Measurements from ENCODE around the gene PTPRG. TPM values are rescaled to one million over a fixed set of nuclear protein-coding genes. Genes with fewer than 3 reads are reported as not detected.

Gene PTPRG
- total and polyA plus RNA-seq, 2 experiments from 2014 or later, result 24.4 to 131 TPM

- no peaks in the 10 kb centered on the region for H3K27me3 Mint-ChIP-seq (ENCODE audit: insufficient read depth, low read depth, poor library complexity)
- Histone ChIP-seq H3F3A (replicated peaks; ENCODE audit: low read depth) (no peaks in the 10 kb centered on the region), H3K4me2 (no peak overlapping the region), H3K9me2 (ENCODE audit: insufficient read depth) (0 out of 2 replicates have a peak, but pooled peaks cover 8% of the 10 kb centered on the region), H3K27ac (ENCODE audit: low read depth) (no peak overlapping the region), H3K79me2 (replicated peaks; ENCODE audit: insufficient read depth) (no peaks in the 10 kb centered on the region), H3K4me3 (no peak overlapping the region), H4K20me1 (replicated peaks; ENCODE audit: insufficient read depth) (no peaks in the 10 kb centered on the region), H2AFZ (no peak overlapping the region), H3K27me3 (ENCODE audit: insufficient read depth) (no peaks in the 10 kb centered on the region), H3K4me1 (ENCODE audit: insufficient read depth) (no peaks in the 10 kb centered on the region), H3K36me3 (ENCODE audit: insufficient read depth) (no peaks in the 10 kb centered on the region)
- H3K27ac Mint-ChIP-seq, result no peak overlapping the region
- no peaks in the 10 kb centered on the region for H3K4me1 Mint-ChIP-seq
- TF ChIP-seq ZNF331 (CRISPR knock-in tag; IDR thresholded peaks at IDR 0.05; ENCODE audit: low read depth) (no peak), ZNF462 (CRISPR knock-in tag; IDR thresholded peaks at IDR 0.05) (no peak), ETS1 (IDR thresholded peaks at IDR 0.05) (no peak), STAT1 (IDR thresholded peaks at IDR 0.05; ENCODE audit: unreplicated experiment) (no peak), ZNF114 (CRISPR knock-in tag; IDR thresholded peaks at IDR 0.05) (no peak), POLR2AphosphoS5 (IDR thresholded peaks at IDR 0.05; ENCODE audit: low read depth) (no peak), REST (IDR thresholded peaks at IDR 0.05; ENCODE audit: unreplicated experiment) (no peak), NANOG (IDR thresholded peaks at IDR 0.05; ENCODE audit: borderline replicate concordance) (no peak), EZH2phosphoT487 (IDR thresholded peaks at IDR 0.05; ENCODE audit: unreplicated experiment) (no peak), JUNB (IDR thresholded peaks at IDR 0.05; ENCODE audit: unreplicated experiment) (no peak), EZH2 (IDR thresholded peaks at IDR 0.05; ENCODE audit: low read depth, unreplicated experiment) (no peak), CREB1 (CRISPR knock-in tag; IDR thresholded peaks at IDR 0.05; ENCODE audit: low read depth) (no peak), CTCF (conservative IDR thresholded peaks at IDR 0.05; ENCODE audit: low read depth in 2 of 2) (no peak)
- H3K36me3 Mint-ChIP-seq (ENCODE audit: low read depth), result no peaks in the 10 kb centered on the region
- DNase-seq (ENCODE audit: low spot score) (no peak), ATAC-seq (no peak)
- no peak overlapping the region for H3K4me3 Mint-ChIP-seq
- H3K9me3 Mint-ChIP-seq, result 0 out of 3 replicates have a peak, but pooled peaks cover 3% of the 10 kb centered on the region
These were observed 13.7 kb upstream of the PTPRG start for GRCh38 chr3:61547625-61548024.

Measured in GM23338 (cell line).